ENCODE data around the gene KCNG2.

DNA sequence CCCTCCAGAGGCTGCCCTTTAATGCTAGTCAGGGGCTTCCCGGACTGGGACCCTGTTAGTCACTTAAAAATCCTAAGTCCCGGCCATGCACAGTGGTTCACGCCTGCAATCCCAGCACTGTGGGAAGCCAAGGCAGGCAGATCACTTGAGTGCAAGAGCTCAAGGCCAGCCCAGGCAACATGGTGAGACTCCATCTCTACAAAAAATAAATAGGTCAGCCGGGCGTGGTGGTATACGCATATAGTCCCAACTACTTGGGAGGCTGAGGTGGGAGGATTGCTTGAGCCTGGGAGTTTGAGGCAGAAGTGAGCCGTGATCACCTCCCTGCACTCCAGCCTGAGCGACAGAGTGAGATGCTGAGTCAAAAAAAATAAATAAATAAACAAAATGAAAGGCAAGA is 17.2 kb upstream of the KCNG2 start:
- TF ChIP-seq RFX5 (IDR thresholded peaks at IDR 0.05; ENCODE audit: low read length) (no peak), RAD21 (IDR thresholded peaks at IDR 0.05; ENCODE audit: low read length) (no peak), EP300 (IDR thresholded peaks at IDR 0.05; ENCODE audit: borderline replicate concordance in 1 of 2, low read depth in 1 of 2, low read length in 1 of 2) (no peak), POLR2AphosphoS5 (IDR thresholded peaks at IDR 0.05; ENCODE audit: low read depth, low read length) (no peak), TEAD4 (IDR thresholded peaks at IDR 0.05; ENCODE audit: borderline replicate concordance, insufficient read depth) (no peak), ELF1 (IDR thresholded peaks at IDR 0.05) (no peak), EZH2phosphoT487 (IDR thresholded peaks at IDR 0.05; ENCODE audit: borderline replicate concordance, low read depth) (no peak), MXI1 (IDR thresholded peaks at IDR 0.05; ENCODE audit: low read depth, low read length) (no peak), TCF12 (IDR thresholded peaks at IDR 0.05) (no peak), CHD2 (IDR thresholded peaks at IDR 0.05; ENCODE audit: low read length, partially characterized antibody) (no peak)
- TF ChIP-seq, protein P1, sequence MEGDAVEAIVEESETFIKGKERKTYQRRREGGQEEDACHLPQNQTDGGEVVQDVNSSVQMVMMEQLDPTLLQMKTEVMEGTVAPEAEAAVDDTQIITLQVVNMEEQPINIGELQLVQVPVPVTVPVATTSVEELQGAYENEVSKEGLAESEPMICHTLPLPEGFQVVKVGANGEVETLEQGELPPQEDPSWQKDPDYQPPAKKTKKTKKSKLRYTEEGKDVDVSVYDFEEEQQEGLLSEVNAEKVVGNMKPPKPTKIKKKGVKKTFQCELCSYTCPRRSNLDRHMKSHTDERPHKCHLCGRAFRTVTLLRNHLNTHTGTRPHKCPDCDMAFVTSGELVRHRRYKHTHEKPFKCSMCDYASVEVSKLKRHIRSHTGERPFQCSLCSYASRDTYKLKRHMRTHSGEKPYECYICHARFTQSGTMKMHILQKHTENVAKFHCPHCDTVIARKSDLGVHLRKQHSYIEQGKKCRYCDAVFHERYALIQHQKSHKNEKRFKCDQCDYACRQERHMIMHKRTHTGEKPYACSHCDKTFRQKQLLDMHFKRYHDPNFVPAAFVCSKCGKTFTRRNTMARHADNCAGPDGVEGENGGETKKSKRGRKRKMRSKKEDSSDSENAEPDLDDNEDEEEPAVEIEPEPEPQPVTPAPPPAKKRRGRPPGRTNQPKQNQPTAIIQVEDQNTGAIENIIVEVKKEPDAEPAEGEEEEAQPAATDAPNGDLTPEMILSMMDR (IDR thresholded peaks at IDR 0.05): no peak
- TF ChIP-seq, protein P2, sequence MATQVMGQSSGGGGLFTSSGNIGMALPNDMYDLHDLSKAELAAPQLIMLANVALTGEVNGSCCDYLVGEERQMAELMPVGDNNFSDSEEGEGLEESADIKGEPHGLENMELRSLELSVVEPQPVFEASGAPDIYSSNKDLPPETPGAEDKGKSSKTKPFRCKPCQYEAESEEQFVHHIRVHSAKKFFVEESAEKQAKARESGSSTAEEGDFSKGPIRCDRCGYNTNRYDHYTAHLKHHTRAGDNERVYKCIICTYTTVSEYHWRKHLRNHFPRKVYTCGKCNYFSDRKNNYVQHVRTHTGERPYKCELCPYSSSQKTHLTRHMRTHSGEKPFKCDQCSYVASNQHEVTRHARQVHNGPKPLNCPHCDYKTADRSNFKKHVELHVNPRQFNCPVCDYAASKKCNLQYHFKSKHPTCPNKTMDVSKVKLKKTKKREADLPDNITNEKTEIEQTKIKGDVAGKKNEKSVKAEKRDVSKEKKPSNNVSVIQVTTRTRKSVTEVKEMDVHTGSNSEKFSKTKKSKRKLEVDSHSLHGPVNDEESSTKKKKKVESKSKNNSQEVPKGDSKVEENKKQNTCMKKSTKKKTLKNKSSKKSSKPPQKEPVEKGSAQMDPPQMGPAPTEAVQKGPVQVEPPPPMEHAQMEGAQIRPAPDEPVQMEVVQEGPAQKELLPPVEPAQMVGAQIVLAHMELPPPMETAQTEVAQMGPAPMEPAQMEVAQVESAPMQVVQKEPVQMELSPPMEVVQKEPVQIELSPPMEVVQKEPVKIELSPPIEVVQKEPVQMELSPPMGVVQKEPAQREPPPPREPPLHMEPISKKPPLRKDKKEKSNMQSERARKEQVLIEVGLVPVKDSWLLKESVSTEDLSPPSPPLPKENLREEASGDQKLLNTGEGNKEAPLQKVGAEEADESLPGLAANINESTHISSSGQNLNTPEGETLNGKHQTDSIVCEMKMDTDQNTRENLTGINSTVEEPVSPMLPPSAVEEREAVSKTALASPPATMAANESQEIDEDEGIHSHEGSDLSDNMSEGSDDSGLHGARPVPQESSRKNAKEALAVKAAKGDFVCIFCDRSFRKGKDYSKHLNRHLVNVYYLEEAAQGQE (IDR thresholded peaks at IDR 0.05; ENCODE audit: low read depth, low read length): no peak
- TF ChIP-seq, protein P3, sequence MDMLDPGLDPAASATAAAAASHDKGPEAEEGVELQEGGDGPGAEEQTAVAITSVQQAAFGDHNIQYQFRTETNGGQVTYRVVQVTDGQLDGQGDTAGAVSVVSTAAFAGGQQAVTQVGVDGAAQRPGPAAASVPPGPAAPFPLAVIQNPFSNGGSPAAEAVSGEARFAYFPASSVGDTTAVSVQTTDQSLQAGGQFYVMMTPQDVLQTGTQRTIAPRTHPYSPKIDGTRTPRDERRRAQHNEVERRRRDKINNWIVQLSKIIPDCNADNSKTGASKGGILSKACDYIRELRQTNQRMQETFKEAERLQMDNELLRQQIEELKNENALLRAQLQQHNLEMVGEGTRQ (IDR thresholded peaks at IDR 0.05; ENCODE audit: borderline replicate concordance, low read depth, low read length): no peak

All from SK-N-SH (cell line).